Measurements from ENCODE around the gene VWDE. TPM values are rescaled to one million over a fixed set of nuclear protein-coding genes. Genes with fewer than 3 reads are reported as not detected.
A peak's percentile ranks its signal among the peaks of the same experiment; 100 is the strongest.

Gene VWDE
- total RNA-seq, 1 donor from 2014 or later, result 23.8 TPM

DNA sequence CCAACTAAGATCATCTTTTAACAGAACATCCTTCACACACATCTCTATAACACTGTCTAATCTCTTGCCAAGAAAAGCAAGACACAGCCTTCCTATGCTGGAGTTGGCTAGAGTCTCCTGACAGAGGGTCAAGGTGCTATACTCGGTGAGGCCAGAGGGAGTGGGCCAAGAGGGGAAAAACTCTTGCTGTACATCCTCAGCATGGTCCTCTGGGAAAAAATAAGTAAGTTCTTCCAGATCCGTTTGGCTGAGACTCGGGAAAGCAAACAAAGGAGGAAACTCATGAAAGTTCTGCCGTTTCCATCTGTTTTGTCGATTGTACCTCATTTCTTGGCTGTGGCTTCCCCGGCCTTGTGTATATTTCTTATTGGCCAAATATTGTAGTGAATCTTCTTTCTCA lies 33.9 kb downstream of the VWDE start:
- TF ChIP-seq, protein P1, sequence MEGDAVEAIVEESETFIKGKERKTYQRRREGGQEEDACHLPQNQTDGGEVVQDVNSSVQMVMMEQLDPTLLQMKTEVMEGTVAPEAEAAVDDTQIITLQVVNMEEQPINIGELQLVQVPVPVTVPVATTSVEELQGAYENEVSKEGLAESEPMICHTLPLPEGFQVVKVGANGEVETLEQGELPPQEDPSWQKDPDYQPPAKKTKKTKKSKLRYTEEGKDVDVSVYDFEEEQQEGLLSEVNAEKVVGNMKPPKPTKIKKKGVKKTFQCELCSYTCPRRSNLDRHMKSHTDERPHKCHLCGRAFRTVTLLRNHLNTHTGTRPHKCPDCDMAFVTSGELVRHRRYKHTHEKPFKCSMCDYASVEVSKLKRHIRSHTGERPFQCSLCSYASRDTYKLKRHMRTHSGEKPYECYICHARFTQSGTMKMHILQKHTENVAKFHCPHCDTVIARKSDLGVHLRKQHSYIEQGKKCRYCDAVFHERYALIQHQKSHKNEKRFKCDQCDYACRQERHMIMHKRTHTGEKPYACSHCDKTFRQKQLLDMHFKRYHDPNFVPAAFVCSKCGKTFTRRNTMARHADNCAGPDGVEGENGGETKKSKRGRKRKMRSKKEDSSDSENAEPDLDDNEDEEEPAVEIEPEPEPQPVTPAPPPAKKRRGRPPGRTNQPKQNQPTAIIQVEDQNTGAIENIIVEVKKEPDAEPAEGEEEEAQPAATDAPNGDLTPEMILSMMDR (IDR thresholded peaks at IDR 0.05; ENCODE audit: unreplicated experiment), result no peak
- H3K36me3 Mint-ChIP-seq, result peaks cover 13% of the 10 kb centered on the region
- H3K4me3 Mint-ChIP-seq, result no peak overlapping the region
- peaks cover 10% of the 10 kb centered on the region for H3K4me1 Mint-ChIP-seq
- no peaks in the 10 kb centered on the region for H3K9me3 Mint-ChIP-seq
- H3K27ac Mint-ChIP-seq, result no peak overlapping the region
- no peaks in the 10 kb centered on the region for H3K27me3 Mint-ChIP-seq (ENCODE audit: low read depth)
- no peak for DNase-seq (ENCODE audit: low spot score in 2 of 2, unreplicated experiment in 2 of 2)

DNA sequence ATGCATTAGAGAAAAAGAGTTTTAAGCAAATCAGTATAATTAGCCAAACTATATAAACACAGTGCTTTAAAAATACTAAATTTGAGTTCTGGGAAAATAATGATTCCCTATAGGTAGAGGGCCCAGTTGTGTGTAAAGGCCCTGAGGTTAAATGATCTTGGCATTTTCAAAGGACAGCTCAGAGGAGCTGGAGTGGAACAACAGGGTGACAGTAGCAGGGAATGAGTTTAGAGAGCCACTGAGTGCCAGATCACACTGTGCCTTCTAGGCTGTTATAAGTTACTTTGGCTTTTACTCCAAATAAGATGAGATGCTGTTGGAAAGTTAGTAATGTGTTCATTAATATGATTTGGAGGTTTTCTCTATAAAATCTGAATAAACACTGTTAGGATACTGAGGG lies 34.6 kb downstream of the VWDE start:
- H3K27me3 Mint-ChIP-seq (ENCODE audit: low read depth), result no peaks in the 10 kb centered on the region
- no peaks in the 10 kb centered on the region for H3K9me3 Mint-ChIP-seq
- TF ChIP-seq, protein P1 (IDR thresholded peaks at IDR 0.05; ENCODE audit: unreplicated experiment), result no peak
- H3K4me3 Mint-ChIP-seq, result no peak overlapping the region
- H3K27ac Mint-ChIP-seq, result no peak overlapping the region
- H3K4me1 Mint-ChIP-seq, result peaks cover 10% of the 10 kb centered on the region
- DNase-seq (ENCODE audit: low spot score in 2 of 2, unreplicated experiment in 2 of 2), result no peak
- peaks cover 14% of the 10 kb centered on the region for H3K36me3 Mint-ChIP-seq

DNA sequence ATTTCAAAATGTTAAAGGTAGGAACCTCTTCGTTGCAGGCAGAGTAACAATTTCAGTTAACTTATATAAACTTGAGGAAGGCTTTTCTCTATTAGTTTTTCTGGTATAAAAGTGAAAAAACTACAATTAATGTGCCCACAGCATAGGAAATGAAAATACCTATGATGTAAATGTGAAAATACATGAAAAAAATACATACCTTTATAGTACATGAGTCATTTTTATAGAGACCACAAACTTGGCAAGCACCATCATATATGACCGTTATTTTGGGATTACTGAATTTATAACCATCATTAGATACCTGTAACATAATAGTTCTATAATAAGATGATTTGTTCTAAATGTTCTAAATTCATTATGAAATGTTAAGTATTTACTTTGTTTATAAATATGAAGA lies 42.7 kb downstream of the VWDE start:
- no peaks in the 10 kb centered on the region for H3K27me3 Mint-ChIP-seq (ENCODE audit: low read depth)
- H3K36me3 Mint-ChIP-seq, result peaks cover 18% of the 10 kb centered on the region
- TF ChIP-seq, protein P1 (IDR thresholded peaks at IDR 0.05; ENCODE audit: unreplicated experiment), result no peak
- H3K27ac Mint-ChIP-seq, result no peak overlapping the region
- no peak overlapping the region for H3K4me3 Mint-ChIP-seq
- H3K4me1 Mint-ChIP-seq, result peaks cover 7% of the 10 kb centered on the region
- H3K9me3 Mint-ChIP-seq, result no peaks in the 10 kb centered on the region
- DNase-seq (ENCODE audit: low spot score in 2 of 2, unreplicated experiment in 2 of 2), result no peak

DNA sequence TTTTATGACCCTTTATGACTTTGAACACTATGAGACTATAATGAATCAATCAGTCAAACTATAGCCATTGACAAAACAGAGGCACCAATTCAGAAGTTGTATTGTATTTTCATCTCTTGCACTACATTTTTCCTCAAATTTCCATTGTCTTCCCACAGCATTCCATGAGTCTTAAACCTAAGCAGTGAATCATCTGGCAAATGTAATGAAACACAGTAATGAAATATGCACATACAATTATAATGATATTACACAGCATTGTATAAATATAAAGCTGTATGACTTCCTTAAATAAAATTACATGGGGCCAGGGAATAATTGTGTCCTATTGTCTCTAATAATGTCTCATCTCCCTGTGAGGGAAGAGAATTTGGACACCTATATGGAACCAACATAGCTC lies 45.0 kb downstream of the VWDE start:
- Mint-ChIP-seq H3K27ac (no peak overlapping the region), H3K4me1 (peaks cover 7% of the 10 kb centered on the region), H3K27me3 (ENCODE audit: low read depth) (no peaks in the 10 kb centered on the region), H3K4me3 (no peak overlapping the region), H3K36me3 (peaks cover 25% of the 10 kb centered on the region), H3K9me3 (no peaks in the 10 kb centered on the region)
- TF ChIP-seq, protein P1 (IDR thresholded peaks at IDR 0.05; ENCODE audit: unreplicated experiment), result no peak
- no peak for DNase-seq (ENCODE audit: low spot score in 2 of 2, unreplicated experiment in 2 of 2)

DNA sequence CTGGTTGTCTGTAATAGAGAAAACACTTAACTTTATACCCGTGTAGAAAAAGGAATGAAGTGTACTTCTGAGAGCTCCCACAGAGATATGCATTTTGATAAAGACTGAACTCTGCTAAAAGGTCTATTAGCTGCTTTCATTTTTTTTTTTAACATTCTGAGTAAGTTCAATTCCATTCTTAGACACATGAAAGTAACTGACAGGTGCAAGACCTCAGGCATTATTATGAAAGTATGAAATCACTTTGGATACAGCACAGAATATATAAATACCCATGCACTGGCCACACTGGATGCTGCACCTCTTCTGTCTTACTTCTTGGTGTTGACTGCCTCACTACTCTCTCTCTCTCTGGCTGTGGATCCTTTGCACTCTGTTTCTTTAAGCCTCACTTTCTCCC lies 46.2 kb downstream of the VWDE start:
- H3K27ac Mint-ChIP-seq, result peak overlapping the region; percentile 31

More for the DNA sequence above, 46.2 kb downstream of the VWDE start:
- Mint-ChIP-seq H3K36me3 (peaks cover 35% of the 10 kb centered on the region), H3K27me3 (ENCODE audit: low read depth) (no peaks in the 10 kb centered on the region), H3K4me1 (peaks cover 7% of the 10 kb centered on the region), H3K4me3 (no peak overlapping the region), H3K9me3 (no peaks in the 10 kb centered on the region)
- no peak for DNase-seq (ENCODE audit: low spot score in 2 of 2, unreplicated experiment in 2 of 2)
- TF ChIP-seq, protein P1 (IDR thresholded peaks at IDR 0.05; ENCODE audit: unreplicated experiment), result no peak
